Esophagus squamous epithelium (tissue), 4 donors: ENCODE measurements around the gene TBC1D14.

ENCODE experiments used
- POLR2A ChIP-seq, 4 donors: fragments of 450-650 bp; IDR thresholded peaks; one replicate each; pipeline ENCODE4 v1.6.1; 2017; ENCODE audit warnings: antibody characterized with exemption in 4 of 4, mild to moderate bottlenecking in 4 of 4, moderate library complexity in 3 of 4
- TF ChIP-seq, protein P1 (sequence below), 6 experiments: fragments of 450-650 bp in 4 of 6; fragments of 200-600 bp in 2 of 6; sonication (generic) in 2 of 6; IDR thresholded peaks; one replicate each; pipeline ENCODE4 v1.5.1; 2016 to 2019; ENCODE audit warnings: antibody characterized with exemption in 6 of 6, mild to moderate bottlenecking in 4 of 6, moderate library complexity in 4 of 6

DNA sequence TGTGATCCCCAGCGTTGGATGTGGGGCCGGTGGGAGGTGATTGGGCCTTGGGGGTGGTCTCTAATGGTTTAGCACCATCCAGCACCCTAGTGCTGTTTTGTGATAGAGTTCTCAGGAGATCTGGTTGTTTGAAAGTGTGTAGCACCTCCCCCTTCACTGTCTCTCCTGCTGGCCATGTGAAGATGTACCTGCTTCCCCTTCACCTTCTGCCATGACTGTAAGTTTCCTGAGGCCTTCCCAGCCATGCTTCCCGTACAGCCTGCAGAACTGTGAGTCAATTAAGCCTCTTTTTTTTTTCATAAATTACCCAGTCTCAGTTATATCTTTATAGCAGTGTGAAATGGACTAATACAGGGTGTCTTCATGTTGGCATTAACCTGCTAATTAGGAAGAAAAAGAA, 19.3 kb upstream of the TBC1D14 start:
- TF ChIP-seq, protein P1, sequence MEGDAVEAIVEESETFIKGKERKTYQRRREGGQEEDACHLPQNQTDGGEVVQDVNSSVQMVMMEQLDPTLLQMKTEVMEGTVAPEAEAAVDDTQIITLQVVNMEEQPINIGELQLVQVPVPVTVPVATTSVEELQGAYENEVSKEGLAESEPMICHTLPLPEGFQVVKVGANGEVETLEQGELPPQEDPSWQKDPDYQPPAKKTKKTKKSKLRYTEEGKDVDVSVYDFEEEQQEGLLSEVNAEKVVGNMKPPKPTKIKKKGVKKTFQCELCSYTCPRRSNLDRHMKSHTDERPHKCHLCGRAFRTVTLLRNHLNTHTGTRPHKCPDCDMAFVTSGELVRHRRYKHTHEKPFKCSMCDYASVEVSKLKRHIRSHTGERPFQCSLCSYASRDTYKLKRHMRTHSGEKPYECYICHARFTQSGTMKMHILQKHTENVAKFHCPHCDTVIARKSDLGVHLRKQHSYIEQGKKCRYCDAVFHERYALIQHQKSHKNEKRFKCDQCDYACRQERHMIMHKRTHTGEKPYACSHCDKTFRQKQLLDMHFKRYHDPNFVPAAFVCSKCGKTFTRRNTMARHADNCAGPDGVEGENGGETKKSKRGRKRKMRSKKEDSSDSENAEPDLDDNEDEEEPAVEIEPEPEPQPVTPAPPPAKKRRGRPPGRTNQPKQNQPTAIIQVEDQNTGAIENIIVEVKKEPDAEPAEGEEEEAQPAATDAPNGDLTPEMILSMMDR (IDR thresholded peaks at IDR 0.05): no peak
- no peak for TF ChIP-seq POLR2A (IDR thresholded peaks at IDR 0.05)
